Activated effector memory CD4-positive, alpha-beta T cell treated with Interleukin-2 at 50 U/mL for 16 hours (primary cell): ENCODE results near the gene RFC5.
"Not testable (repeated sequence)": the region's sequence is repeated elsewhere in the genome, so short reads cannot be mapped to it uniquely, and the experiment has no call there.

ENCODE experiments used
- DNase-seq: peaks from one replicate; pipeline ENCODE4 v3.0.0-alpha.2; 2020

The RFC5 gene

DNA sequence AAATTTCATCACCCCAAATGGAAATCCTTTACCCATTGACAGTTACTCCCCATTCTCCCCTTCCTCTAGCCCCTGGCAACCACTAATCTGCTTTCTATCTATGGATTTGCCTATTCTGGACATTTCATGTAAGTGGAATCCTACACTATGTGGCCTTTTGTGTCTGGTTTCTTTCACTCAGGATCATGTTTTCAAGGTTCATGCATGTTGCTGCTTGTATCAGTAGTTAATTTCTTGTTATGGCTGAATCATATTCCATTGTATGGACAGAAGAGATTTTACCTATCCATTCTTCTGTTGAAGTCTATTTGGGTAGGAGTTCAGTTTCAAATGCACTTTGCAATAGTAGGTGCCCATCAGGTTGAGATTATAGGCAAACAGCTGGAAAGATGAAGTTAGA is 1.4 kb downstream of the RFC5 start:
- no peak for DNase-seq

DNA sequence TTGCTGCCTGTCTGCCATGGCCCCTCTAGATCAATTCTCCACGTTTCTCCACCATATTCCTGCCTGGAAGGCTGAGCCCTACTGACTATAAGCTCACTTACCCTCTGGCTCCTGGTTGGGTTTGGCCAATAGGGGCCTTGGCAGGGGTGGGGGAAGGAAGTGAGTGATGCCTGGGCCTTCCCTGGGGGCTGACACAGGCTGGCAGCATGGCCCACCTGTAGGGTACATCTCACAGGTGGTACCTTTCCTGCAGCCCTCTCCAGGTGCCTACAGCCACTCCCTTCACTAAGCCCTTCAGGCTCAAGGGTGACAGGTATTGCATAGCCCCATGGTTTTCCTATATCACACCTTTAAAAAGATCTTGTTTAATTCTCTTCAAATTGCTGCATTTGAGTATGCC is 3.5 kb downstream of the RFC5 start:
- no peak for DNase-seq

DNA sequence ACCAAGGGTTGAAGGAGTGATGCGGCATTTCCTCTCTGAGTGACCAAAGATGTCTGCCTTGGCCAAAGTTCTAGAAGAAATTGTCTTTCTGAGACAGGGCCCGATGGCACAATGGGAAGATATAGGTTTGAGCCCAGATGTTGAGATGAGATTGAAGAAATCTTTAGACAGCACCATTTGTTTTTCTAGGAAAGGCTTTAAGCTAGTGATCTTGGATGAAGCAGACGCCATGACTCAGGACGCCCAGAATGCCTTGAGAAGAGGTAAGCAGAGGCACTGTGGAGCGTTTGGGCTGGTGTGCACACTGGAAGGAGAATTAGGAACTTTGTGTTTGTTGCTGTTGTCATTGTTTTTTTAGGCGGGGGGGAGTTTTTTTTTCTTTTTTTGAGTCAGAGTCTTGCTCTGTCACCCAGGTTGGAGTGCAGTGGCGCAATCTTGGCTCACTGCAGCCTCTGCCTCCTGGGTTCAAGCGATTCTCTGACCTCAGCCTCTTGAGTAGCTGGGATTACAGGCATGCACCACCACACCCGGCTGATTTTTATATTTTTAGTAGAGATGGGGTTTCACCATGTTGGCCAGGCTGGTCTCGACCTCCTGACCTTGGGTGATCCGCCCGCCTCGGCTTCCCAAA is 5.7 kb downstream of the RFC5 start:
- DNase-seq = not testable (repeated sequence)

DNA sequence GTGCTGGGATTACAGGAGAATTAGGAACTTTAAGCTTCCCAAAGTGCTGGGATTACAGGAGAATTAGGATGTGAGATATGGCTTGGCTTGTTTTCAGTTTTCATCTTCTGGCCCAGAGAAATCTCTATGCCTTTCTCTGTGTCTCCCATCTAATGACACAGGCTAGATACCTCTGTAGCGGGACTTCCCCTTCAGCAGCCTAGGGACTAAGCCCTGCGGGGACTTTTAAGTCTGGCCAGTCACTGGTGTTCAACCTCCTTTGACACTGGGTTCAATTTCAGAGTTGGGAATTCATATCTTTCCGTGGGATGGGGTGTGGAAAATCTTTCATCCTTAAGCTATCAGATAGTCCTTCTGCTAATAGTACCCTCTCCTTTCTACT is 6.2 kb downstream of the RFC5 start:
- no peak for DNase-seq

DNA sequence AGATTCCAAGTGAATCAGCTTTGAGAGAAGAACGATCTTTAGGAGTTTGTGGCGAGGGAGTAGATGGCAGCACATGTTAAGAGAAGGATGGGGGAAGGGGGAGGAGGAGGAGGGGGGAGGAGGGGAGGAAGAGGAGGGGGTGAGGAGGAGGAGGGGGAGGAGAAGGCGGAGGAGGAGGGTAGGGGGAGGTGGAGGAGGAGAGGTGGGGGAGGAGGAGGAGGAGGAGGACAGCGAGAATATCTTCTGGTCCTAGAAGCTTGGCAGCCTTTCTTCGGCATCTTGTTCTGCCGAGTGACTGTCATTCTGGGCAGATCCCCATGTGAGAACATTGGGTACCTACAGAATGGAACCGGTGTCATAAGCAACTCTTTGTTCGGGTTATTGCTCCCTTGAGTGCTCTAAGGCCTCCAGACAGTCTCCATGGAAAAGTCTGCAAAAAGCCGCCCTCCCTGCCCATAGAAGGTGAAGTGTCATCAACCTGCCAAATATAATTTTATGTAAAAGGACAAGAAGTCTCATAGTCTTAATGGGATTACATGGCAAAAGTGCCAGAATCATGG is 6.9 kb downstream of the RFC5 start:
- no peak for DNase-seq

DNA sequence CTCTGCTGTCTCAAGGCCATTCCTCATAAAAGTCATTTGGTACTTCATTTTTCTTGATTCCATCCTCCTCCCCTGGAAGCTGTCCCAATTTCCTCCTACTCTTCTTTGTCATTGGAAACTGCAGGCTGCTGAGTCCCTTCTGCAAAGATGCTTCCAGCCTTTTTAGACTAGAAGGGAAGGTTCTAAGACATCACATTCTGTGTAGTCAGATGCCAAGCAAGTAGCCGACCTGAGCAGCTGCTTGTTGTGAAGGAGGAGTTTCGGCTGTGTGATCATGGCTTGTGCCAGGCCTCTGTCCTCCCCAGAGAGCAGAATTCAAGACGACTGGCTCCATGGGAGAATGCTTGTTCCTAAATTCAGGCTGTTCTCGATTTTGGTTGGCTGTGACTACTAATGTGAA is 8.7 kb downstream of the RFC5 start:
- no peak for DNase-seq

DNA sequence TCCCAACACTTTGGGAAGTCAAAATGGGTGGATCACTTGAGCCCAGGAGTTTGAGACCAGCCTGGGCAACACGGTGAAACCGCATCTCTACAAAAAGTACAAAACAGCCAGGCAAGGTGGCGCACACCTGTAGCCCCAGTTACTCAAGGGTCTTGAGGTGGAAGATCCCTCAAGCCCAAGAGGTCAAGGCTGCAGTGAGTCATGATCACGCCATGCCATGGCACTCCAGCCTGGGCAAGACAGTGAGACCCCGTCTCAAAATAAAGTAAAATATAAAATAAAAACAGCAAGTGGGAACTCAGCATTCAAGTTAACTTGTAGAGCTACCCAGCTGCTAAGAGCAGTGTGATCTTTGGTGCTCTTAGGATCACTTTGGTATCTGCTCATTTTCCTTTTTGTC is 12.7 kb downstream of the RFC5 start:
- DNase-seq = no peak

DNA sequence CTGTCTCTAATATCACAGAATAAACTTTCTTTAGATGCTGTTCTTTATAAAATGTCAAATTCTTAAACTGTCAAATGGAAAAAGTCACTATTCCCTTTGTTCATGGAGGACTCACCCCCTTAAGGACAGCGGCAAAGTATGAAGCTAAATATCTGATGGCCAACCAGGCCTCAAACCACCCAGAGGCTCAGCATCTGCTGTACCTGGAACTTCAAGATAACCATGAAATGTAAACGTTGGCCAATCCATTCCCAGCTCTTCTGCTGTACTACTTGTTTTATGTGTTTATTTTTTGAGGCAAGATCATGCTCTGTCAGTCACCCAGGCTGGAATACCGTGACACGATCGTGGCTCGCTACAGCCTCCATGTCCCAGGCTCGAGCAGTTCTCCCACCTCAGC is 15.7 kb downstream of the RFC5 start:
- DNase-seq = no peak

DNA sequence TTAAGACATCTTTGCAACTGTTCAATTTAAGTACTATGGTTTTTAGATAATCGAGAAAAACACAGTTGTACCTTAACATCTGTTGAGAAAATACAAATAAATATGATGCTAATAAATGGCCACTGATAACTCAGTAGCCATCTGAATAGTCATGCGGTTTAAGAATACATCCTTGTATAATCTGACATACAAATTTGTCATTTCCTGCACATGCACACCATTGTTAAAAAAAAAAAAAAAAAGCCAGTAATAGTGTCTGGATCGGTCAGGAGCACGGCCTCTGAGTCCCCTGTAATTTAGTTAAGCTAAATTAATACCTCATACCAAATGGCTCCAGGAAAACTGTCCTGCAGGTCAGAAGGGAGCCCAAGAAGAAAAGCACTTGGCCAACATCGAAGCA is 16.8 kb downstream of the RFC5 start:
- no peak for DNase-seq

DNA sequence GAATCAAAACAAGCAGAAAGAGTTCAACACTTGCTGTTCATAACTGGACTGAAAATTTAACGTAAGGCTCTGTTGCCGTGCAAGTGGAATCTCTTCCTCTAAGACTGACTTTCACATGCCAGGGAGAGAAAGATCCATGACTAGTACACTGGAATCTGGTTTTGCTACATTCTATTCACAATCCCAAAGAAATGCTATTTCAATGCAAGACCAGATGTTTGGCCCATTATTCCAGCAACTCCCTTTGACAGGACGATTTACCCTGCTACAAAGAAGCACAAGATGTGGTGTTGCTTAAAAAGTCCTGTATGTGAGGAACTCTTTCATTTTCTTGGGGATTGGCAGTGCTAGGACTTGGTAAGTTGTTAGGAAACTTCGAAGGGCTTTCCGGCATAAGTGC is 17.4 kb downstream of the RFC5 start:
- no peak for DNase-seq

DNA sequence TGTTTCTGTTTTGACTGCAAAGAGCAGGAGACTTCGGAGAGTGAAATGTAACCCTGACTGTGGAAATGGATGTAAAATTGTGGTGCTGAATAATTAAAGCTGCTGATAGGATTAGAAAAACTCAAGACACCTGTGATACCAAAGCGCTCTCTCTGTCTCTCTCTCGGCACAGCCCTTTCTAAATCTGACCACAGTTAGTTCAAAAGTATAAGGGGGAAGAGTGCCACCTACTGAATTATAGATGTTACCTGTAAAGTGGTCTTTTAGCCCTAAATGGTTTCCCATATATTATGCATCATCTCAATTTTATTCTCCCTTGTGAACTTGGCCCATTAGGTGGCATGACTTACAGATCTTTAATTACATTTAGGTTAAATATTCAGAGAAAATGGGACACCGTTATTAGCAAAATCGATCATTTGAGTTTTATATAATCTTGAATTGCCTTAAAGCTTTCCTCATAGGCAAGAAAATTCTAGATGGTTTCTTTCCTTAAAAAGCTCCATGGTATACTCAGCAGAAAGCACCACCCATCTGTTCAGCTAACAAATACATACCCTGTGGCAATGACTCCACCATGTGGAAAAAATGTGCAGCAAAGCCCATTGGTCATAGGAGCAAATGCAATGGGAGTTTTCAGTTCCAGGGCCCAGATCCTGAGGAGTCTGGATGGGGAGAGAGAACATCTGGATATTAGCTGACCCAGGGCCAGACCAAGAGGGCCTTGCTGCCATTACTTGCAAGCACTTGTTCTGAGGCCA is 18.1 kb downstream of the RFC5 start:
- no peak for DNase-seq

DNA sequence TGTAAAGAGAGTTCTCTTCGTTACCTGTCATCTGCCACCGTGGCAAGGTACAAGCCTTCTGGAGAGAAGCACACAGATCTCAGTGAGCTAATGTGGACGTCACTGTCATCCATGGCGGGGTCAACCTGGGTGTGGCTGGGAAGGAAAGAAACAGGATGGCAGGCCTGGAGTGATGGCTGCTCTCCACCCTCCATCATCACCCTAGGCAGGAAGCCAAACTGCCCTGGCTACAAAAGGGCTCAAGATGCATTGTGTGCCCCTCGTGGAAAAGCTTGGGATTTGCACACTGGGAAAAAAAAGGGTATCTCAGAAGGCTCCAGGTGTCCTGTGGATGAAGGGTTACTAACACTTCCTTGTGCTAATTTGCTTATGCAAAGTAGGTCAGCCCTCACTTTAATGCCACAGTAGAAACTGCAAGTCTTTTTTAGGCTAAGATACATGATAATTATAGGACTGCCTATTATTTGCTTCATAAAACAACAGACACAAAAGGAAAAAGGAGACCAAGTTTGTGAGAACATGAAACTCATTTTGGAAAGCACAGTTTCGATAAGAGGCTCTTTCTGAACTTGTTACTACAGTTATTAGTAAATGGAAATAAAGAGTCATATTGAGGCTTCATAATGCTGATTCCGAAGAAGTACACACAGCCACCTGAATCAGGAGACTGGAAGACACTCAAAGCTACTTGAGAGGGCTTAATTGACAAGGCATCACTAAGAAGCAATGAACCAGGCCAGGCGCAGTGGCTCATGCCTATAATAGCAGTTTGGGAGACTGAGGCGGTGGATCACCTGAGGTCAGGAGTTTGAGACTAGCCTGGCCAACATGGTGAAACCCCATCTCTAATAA is 18.9 kb downstream of the RFC5 start:
- no peak for DNase-seq

DNA sequence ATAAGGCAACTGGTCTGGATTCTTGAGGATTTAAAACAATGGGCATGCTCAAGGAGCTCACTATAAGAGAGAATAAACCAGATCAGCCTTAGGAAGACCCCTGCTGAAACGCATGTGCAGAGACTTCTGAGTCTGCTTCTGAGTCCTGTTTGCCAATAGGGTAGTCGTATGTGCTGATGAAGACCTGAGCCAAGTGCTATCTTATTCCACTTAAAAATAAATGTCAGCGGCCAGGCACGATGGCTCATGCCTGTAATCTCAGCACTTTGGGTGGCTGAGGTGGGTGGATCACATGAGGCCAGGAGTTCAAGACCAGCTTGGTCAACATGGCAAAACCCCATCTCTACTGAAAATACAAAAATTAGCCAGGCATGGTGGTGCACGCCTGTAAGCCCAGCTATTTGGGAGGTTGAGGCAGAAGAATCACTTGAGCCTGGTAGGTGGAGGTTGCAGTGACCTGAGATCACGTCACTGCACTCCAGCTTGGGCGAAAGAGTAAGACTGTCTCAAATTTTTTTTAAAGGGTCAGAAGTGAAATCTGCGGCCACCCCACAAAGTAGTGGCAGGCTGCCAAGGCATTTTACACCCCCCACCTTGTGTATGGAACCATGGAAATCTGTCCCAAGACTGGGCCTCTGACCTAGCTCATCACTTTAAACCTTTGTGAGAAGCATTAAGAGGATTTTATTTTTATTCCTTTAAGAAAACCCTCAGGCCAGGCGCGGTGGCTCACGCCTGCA is 20.3 kb downstream of the RFC5 start:
- DNase-seq = no peak

DNA sequence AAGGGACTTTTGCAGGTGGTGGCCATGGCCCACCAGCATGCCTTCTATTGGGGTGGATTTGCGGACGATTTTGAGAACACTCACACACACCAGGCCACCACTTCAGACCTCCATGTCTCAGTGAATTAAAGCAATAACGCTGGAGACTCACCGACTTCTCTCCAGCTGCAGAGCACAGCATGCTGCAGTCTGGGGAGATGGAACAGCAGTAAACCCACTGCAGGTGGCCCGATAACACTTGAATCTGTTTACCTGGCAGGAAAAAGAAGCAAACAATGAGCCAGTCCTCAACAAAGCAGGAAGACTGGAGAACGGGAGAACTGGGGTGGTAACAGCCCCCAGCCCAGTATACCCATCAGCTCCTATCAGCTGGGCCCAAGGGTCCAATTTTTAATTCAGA is 21.6 kb downstream of the RFC5 start:
- DNase-seq = no peak

DNA sequence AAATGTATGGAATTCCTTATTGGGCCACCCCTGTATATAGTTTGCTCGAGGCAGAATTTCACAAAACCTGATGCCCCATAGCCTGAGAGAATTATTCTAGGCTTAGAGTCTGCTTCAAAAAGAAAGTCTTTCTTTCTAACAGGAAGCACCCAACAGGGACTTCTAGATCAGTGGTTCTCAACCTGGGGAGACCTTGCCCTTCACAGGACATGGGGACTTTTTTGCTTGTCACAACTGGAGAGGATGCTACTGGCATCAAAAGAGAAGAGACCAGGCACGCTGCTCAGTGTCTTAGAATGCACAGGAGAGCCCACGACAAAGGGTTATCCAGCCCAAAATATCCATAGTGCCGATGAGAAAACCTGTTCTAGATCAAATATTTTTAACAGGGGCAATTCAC is 25.6 kb downstream of the RFC5 start:
- DNase-seq = no peak

DNA sequence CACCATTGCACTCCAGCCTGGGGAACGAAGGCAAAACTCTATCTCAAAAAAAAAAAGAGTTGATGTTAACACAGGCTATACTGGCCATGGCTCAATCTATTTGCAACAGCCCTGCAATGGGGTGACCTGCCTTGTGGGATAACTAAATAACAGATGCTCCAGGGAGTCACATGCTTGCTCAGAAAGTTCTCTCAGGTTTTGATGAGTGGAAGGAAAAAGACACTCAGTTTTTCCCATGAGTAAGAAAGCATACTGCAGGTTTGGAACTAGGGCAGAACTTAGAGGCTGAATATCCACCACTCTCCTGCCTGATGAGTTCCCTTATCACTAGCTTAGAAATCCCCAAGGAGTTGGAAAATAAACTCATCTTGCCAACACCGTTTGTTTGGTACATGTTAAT is 27.6 kb downstream of the RFC5 start:
- DNase-seq = no peak

DNA sequence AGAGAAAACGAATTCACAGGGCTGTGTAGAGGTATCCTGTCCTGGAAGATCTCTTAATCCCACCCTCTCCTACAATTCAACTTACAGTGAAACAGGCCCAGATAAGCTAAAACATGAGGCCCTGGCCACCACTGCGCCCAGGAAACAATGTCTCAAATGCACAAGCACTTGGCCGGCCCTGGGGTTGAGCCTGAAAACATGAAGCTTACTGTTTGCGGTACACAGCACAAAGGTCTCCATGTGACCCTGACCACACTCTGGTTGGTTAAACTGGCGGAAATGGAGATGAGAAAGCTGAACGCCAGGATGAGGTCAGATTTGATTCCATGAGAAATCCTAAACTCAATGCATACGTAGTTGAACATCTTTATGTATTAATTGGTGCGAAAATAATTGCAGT is 28.1 kb downstream of the RFC5 start:
- DNase-seq = no peak

DNA sequence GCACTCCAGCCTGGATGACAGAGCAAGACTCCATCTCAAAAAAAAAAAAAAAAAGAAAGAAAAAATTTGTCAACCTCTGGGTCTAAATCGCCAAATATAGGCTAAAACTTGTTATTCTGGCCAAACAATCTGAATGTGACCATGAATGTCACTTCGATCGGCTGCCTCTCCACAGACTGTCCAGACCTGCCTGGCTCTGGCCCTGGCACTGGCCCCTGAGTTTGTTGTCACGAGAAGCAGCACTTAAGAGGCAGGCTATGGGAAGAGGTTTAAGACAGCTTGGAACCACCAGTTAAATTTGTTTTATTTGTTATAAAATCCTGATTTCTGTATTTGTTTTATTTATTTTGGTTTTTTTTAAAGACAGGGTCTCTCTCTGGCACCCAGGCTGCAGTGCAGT is 29.9 kb downstream of the RFC5 start:
- no peak for DNase-seq

DNA sequence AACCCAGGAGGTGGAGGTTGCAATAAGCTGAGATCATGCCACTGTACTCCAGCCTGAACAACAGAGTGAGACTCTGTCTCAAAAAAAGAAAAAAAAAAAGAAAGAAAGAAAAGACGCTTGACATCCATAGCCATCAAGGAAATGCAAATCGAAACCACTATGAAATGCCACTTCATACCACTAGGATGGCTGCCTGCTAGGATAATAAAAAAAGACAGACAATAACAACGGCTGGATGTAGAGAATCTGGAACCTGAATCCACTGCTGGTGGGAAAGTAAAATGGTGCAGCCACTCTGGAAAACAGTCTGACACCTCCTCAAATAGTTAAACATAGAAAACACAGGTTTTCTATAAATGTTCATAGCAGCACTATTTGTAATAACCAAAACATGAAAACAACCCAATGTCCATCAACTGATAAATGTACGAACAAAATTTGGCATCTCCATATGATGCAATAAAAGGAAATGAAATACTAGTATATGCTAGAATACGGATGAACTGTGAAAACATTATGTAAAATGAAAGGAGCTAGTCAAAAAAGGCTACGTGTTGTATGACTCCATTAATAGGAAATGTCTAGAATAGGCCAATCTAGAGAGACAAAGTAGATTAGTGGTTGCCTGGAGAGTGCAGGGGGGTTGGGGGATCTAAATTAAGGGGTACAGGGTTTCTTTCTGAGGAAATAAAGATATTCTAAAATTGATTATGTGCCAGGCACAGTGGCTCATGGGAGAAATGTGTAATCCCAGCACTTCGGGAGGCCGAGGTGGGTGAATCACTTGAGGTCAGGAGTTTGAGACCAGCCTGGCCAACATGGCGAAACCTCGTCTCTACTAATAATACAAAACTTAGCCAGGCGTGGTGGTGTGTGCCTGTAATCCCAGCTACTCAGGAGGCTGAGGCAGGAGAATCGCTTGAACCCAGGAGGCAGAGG is 34.7 kb downstream of the RFC5 start:
- no peak for DNase-seq

DNA sequence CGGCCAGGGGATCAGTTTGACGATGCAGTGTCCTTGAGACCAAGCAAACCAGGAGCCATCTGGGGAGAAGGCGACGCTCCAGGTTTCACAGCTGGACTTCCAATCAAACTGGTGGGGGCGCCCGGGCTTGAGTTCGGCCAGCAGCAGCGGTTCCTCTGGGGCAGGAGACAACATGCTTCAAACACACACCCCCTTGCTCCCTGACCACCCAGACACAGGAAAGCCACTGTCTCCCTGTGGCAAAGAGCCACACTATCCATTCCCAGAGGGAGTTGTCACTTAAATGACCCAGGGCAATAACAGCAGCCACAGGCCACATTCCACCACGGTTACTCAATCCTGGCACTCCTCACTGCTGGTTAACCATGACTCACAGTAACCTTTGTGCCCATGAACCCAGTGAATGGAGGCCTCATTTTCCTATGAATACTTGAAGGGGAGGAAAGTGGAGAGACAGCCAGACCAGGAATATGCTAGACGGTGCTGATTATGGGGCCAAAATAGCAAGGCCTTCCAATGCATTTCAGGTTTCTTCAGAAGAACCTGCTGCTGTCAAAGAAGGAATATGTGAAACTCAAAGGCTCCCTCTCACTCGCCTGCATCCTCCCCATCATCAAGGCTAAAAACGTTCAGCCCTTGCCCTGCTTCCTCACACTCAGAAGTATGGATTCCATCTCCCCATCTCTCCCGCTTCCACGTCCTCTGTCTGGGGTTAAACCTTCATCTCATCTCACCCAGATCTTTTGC is 36.0 kb downstream of the RFC5 start:
- DNase-seq = no peak
